HG02840 (cell line): ENCODE measurements around the gene ADARB2.

Experiments used
- ATAC-seq: cut with Tn5 transposase; IDR thresholded peaks from one replicate; pipeline ENCODE4 v1.9.1; 2021; ENCODE audit warnings: mild to moderate bottlenecking, moderate library complexity, moderate number of reproducible peaks; ENCODE audit not compliant: unreplicated experiment, low FRiP score

The ADARB2 gene

DNA sequence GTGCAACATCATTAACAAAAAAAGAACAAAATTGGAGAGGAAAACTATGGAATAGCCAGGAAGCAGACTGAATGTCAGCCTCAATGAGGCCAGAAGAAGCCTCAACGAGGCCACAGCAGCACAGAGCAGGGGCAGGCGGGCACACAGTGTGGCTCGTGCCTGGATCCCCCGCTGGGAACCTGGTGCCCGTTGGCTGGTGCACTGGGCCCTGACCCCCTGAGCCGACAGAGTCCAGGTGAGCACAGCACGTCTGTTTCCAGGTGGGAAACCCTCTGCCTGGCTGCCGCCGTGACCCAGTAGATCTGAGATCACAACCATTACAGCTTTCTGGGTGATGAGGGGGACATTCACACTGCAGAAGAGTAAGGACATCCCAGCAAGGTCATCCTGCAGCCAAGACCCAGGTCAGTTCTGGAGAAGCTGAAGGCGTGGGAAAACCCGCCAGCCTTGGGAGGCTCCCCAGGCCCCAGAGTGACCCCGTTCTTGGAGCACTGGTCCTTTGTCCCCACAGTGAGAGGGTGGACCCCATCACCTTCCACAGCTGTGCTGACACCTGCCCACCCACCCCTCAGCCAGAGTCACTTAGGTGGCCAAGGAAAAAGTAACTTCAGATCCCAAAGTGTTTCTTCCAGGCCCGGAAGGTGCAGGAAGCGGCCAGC is 222.1 kb downstream of the ADARB2 start:
- no peak for ATAC-seq

- no peak for ATAC-seq
These were observed 222.6 kb downstream of the ADARB2 start for GRCh38 chr10:1514681-1515080.

DNA sequence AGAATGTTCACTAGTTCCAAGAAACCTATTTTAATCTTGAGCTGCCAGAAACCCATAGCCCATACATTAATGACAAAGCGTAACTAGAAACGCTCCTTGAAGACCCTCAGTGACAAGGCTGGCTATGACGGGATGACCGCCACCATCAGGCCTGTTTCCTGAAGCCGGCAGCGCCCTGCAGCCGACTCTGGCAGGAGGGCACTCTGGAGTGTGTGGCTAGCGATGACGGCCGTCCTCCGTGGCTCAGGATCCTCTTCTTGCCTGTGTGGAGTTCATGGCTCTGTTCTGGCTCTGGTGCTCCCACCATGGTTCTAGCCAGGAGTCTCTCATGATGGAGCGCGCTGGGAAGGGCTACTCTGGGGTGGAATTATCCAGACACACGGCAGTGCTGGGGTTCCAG is 224.1 kb downstream of the ADARB2 start:
- no peak for ATAC-seq

GRCh38 chr10:1509011-1509530 is 228.3 kb downstream of the ADARB2 start:
- no peak for ATAC-seq

DNA sequence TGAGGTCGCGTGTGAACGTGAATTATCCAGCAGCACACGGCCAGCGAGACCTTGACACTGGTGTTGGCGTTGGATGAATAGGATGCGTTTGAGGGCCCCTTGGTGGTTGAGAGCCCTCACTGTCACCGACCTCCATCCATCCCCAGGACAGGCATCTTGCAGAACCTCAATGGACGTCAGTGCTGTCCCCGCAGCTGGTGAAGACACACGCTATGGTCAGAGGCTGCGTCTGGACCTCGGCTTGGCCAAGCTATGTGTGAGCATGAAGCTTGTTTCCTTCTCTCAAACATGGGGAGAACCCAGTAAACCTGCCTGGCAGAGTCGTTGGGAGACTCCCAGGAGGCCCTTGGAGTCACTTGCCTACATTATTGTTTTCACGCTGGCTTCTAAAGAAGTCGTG is 229.2 kb downstream of the ADARB2 start:
- ATAC-seq: no peak

DNA sequence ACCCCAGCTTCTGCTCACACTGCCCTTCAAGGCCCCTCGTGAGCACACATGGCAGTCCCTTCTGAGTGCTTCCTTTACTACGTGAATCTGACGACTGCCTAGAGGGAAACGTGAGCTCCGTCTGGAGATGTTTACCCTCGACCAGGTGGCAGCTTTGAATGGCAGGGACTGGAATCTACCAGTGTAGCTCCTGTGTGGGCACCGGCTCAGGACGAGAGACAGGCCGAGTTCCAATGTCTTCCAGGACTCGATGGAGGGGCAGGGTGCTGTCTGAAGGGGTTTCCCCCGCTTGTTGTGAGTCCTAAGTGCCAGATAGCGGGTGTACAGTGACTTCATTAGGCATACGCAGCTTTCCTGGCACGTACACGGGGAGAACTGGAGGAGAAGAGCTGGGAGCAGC is 229.9 kb downstream of the ADARB2 start:
- ATAC-seq: no peak

- no peak for ATAC-seq
These were observed 232.4 kb downstream of the ADARB2 start for GRCh38 chr10:1504940-1505339.

- no peak for ATAC-seq
These were observed 233.0 kb downstream of the ADARB2 start for GRCh38 chr10:1504286-1504685.

- ATAC-seq: no peak
These were observed 234.9 kb downstream of the ADARB2 start for GRCh38 chr10:1502451-1502850.

DNA sequence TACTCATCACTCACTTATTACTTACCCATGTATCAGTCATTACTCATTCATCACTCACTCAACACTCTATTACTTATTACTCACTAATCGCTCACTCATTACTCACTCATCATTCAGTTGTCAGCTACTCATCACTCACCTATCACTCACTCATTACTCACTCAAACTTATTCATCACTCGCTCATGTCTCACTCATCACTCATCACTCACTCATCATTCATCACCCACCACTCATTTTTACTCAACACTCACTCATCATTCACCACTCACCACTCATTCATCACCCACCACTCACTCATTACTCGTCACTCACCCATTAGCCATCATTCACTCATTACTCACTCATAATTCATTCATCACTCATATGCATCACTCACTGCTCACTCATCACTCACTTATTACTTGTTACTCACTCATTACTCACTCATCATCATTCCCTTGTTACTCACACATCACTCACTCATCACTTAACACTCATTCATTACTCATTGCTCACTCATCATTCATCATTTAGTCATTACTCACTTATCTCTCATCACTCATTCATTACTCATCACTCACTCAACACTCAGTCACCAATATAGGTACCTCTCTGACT is 237.9 kb downstream of the ADARB2 start:
- ATAC-seq: no peak

DNA sequence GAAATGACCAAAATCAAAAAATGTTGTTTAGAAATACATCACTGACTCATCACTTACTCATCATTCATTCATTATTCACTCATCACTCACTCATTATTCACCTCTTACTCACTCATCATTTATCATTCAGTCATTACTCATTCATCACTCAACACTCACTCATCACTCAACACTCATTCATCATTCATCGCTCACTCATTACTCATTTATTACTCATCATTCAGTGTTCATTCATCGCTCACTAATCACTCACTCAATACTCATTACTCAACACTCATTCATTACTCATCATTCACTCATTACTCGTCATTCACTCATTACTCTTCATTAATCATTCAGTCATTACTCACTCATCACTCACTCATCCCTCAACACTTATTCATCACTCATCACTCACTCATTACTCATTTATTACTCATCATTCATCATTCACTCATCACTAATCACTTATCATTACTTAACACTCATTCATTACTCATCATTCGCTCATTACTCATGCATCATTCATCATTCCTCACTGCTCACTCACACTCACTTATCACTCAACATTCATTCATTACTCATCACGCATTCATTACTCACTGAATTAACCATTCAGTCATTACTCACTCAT is 238.5 kb downstream of the ADARB2 start:
- ATAC-seq: no peak

DNA sequence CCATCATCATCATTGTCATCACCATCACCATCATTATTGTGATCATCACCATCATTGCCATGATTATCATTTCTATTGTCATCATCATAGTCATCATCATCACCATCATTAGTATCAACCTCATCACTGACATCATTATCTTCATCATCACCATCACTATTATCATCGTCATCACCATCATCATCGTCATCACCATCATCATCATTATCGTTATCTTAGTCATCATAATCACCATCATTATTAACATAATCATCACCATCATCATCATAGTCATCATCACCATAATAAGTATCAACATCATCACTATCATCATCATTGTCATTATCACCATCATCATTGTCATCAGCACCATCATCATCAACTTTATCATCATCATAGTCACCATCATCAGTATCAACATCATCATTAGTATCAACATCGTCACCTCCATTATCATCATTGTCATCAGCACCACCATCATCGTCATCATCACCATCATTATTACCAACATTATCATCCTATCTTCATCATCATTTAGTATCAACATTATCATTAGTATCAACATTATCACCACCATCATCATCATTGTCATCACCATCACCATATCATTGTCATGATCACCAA is 241.3 kb downstream of the ADARB2 start:
- no peak for ATAC-seq

DNA sequence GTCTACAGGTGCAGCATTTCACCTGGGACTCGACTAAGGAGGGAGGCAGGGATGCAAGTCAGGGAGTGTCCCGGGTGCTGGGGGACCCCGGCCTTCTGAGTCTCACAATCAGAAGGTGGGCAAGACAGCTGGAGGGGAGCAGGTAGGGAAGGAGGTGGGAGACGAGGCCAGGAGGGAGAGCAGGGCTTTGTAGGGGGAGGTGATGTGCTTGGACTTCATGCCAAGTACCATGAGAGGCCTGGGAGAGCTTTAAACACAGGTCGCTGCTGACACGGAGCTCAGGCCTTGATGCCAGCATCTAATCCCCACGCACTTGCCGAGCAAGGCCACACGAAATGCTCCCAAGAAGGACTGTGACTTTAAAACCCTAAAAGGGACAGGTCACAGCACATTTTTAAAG is 244.7 kb downstream of the ADARB2 start:
- no peak for ATAC-seq

DNA sequence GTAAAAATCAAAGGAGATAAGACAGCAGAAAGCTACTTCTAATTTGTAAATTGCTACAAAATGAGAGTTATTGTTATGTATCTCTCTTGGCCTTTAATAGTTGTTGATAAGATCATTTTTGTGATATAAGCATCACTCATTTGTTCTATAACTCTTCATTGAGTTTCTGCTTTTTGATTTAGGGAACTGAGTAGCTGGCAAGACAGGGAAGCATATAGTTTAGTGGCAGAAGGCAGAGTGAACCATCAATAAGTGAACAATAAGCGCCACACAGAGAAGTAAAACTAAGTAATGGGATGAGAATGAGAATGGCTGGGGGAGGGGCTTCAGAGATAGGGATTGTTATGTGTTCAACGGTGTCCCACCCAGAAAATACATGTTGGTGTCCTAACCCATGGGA is 245.4 kb downstream of the ADARB2 start:
- no peak for ATAC-seq

DNA sequence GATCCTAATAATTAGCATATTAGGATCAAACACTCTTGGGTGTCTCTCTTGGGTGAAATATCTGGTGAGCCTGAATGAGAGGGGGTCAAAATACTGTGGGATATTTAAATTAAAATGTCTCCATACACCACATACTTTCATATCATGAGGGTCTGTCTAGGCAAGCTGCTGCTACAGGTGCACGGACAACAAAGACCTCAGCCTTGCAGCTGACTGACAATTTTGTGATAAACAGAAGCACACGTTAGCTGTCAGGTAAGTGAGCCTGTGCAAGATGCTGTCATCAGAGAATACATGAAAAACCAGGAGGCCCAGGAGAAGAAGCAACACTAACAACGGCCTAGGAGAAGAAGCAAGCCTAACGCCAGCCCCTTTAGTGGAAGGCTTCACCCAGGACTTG is 247.5 kb downstream of the ADARB2 start:
- no peak for ATAC-seq

GRCh38 chr10:1488970-1489548 is 248.3 kb downstream of the ADARB2 start:
- peak; percentile 82 for ATAC-seq

GRCh38 chr10:1486841-1487687 is 250.3 kb downstream of the ADARB2 start:
- no peak for ATAC-seq

DNA sequence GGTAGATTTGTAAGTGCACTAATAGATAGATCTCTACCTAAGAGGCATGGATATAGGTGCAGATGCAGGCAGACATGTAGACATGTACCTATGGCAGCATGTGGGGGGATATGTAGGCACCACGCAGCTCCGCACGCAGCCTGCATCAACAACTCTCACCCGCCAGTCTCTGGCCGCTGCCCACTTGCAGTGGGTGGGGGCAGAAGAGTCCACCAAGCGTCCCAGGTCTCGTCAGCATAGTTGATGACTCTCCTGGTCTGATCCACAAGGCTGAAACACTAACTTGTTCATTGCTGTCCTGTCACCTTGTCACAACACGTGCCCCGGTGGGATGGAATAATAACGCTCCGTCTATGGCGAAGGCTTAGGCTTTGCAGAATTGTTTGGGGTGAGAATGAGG is 252.0 kb downstream of the ADARB2 start:
- ATAC-seq: no peak

DNA sequence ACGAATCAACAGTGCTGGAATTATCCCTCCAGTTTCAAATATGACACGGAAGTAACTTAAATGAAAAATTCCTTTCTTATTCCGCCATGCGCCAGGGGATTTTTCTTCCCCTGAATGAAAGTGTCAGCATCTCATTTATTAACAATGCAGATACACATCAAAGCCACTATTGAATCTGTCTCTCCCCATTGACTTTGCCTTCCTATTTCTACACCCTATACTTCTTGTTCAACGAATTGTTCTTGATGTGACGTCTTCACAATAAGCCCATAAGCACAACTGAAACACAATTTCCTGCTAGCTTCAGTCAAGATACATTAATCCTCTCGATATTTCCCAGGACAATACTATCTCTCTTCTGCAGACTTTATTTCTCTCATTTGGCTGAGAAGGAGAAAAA is 253.5 kb downstream of the ADARB2 start:
- ATAC-seq: no peak

- ATAC-seq: no peak
These were observed 254.1 kb downstream of the ADARB2 start for GRCh38 chr10:1483246-1483645.
